GM18502 (cell line): ENCODE results near the gene USP24.

Experiments
- ATAC-seq: cut with Tn5 transposase; IDR thresholded peaks from one replicate; pipeline ENCODE4 v1.9.1; 2021; ENCODE audit warnings: mild to moderate bottlenecking; ENCODE audit not compliant: unreplicated experiment, poor library complexity

USP24 gene

GRCh38 chr1:55215194-55216021 is at the start of gene USP24:
USP24 (minus strand) TSS chr1:55215364; CDS start chr1:55215113, 251 bp downstream.
- ATAC-seq: peak; percentile 83

GRCh38 chr1:55262822-55263221 is 47.7 kb upstream of the USP24 start:
- no peak for ATAC-seq

GRCh38 chr1:55259911-55260609 is 44.9 kb upstream of the USP24 start:
- peak; percentile 56 for ATAC-seq

- peak; percentile 60 for ATAC-seq
These were observed 42.8 kb upstream of the USP24 start for GRCh38 chr1:55257958-55258357.

GRCh38 chr1:55255901-55256300 is 40.7 kb upstream of the USP24 start:
- ATAC-seq: peak; percentile 21

- no peak for ATAC-seq
These were observed 37.9 kb upstream of the USP24 start for GRCh38 chr1:55252942-55253589.

GRCh38 chr1:55250399-55251075 is 35.4 kb upstream of the USP24 start:
- no peak for ATAC-seq

- ATAC-seq: no peak
These were observed 34.7 kb upstream of the USP24 start for GRCh38 chr1:55249646-55250398.

- no peak for ATAC-seq
These were observed 31.7 kb upstream of the USP24 start for GRCh38 chr1:55246896-55247295.

- no peak for ATAC-seq
These were observed 31.2 kb upstream of the USP24 start for GRCh38 chr1:55246331-55246730.

- ATAC-seq: no peak
These were observed 30.6 kb upstream of the USP24 start for GRCh38 chr1:55245781-55246180.

GRCh38 chr1:55244476-55245099 is 29.4 kb upstream of the USP24 start:
- no peak for ATAC-seq

GRCh38 chr1:55243655-55244054 is 28.5 kb upstream of the USP24 start:
- no peak for ATAC-seq

- no peak for ATAC-seq
These were observed 24.4 kb upstream of the USP24 start for GRCh38 chr1:55239548-55239947.

GRCh38 chr1:55235722-55236121 is 20.6 kb upstream of the USP24 start:
- ATAC-seq: no peak

GRCh38 chr1:55234016-55234415 is 18.9 kb upstream of the USP24 start:
- no peak for ATAC-seq

GRCh38 chr1:55233145-55233777 is 18.1 kb upstream of the USP24 start:
- ATAC-seq: no peak

GRCh38 chr1:55232448-55233144 is 17.4 kb upstream of the USP24 start:
- no peak for ATAC-seq
